Stomach smooth muscle (tissue), 2 donors: ENCODE data around the gene LYRM7.

Source experiments
- H3K27ac ChIP-seq: one replicate; pipeline ENCODE4 v1.7.0; 2013; ENCODE audit warnings: mild to moderate bottlenecking, low read length, inconsistent platforms
- H3K27me3 ChIP-seq, 2 donors: one replicate each; pipeline ENCODE4 v1.7.0; 2013; ENCODE audit warnings: low read length in 2 of 2; ENCODE audit not compliant: insufficient read depth in 2 of 2, control insufficient read depth in 1 of 2
- H3K36me3 ChIP-seq, 2 donors: one replicate each; pipeline ENCODE4 v1.7.0; 2013; ENCODE audit warnings: low read length in 2 of 2; ENCODE audit not compliant: control insufficient read depth in 2 of 2, insufficient read depth in 2 of 2
- H3K4me1 ChIP-seq: one replicate; pipeline ENCODE4 v1.7.0; 2013; ENCODE audit warnings: low read length; ENCODE audit not compliant: control insufficient read depth, insufficient read depth
- H3K4me3 ChIP-seq, 2 donors: one replicate each; pipeline ENCODE4 v1.7.0; 2013; ENCODE audit warnings: low read length in 2 of 2
- H3K9ac ChIP-seq, 2 donors: one replicate each; pipeline ENCODE4 v1.7.0; 2013; ENCODE audit warnings: low read length in 2 of 2, mild to moderate bottlenecking in 1 of 2
- H3K9me3 ChIP-seq, 2 donors: one replicate each; pipeline ENCODE4 v1.7.0; 2013; ENCODE audit warnings: low read length in 2 of 2; ENCODE audit not compliant: control insufficient read depth in 2 of 2
- donor health status: healthy.
- donor health status: Pancreatic carcinoma.

LYRM7 gene

GRCh38 chr5:131156385-131156784 is 14.4 kb upstream of the LYRM7 start:
- Histone ChIP-seq H3K36me3 (peaks cover 7 to 21% of the 10 kb centered on the region in 2 donors), H3K9ac (no peak overlapping the region), H3K27me3 (no peaks in the 10 kb centered on the region), H3K4me3 (no peak overlapping the region), H3K27ac (no peak overlapping the region), H3K9me3 (no peaks in the 10 kb centered on the region), H3K4me1 (no peaks in the 10 kb centered on the region)

- Histone ChIP-seq H3K27me3 (no peaks in the 10 kb centered on the region), H3K27ac (no peak overlapping the region), H3K9ac (no peak overlapping the region), H3K4me3 (no peak overlapping the region), H3K4me1 (no peaks in the 10 kb centered on the region), H3K9me3 (no peaks in the 10 kb centered on the region), H3K36me3 (peaks cover 9 to 24% of the 10 kb centered on the region in 2 donors)
These were observed 13.8 kb upstream of the LYRM7 start for GRCh38 chr5:131156957-131157356.

GRCh38 chr5:131160134-131160533 is 10.6 kb upstream of the LYRM7 start:
- Histone ChIP-seq H3K27ac (no peak overlapping the region), H3K36me3 (peaks cover 14 to 30% of the 10 kb centered on the region in 2 donors), H3K27me3 (no peaks in the 10 kb centered on the region), H3K4me1 (peaks cover 5% of the 10 kb centered on the region), H3K4me3 (no peak overlapping the region), H3K9ac (no peak overlapping the region), H3K9me3 (no peaks in the 10 kb centered on the region)

- peaks cover 5% of the 10 kb centered on the region for H3K4me1 ChIP-seq
- H3K4me3 ChIP-seq = peak overlapping the region; percentile 59 to 91
- peak overlapping the region; percentile 48 to 76 for H3K9ac ChIP-seq
- no peak overlapping the region for H3K27ac ChIP-seq
- H3K36me3 ChIP-seq = peaks cover 11 to 29% of the 10 kb centered on the region in 2 donors
- no peaks in the 10 kb centered on the region for H3K9me3 ChIP-seq
- H3K27me3 ChIP-seq = no peaks in the 10 kb centered on the region
These were observed 7.2 kb upstream of the LYRM7 start for GRCh38 chr5:131163276-131164119.

GRCh38 chr5:131164191-131165118 is 6.3 kb upstream of the LYRM7 start:
- Histone ChIP-seq H3K9me3 (no peaks in the 10 kb centered on the region), H3K27me3 (no peaks in the 10 kb centered on the region), H3K4me3 (peak overlapping the region; percentile 59 to 91), H3K9ac (peak overlapping the region; percentile 48 to 76), H3K36me3 (peaks cover 7 to 22% of the 10 kb centered on the region in 2 donors), H3K27ac (peak overlapping the region; percentile 75), H3K4me1 (peaks cover 5% of the 10 kb centered on the region)

GRCh38 chr5:131165119-131165727 is 5.5 kb upstream of the LYRM7 start, which contains the start of gene HINT1:
Gene HINT1, minus strand, starts transcription at chr5:131165256. Its CDS starts 51 bp downstream, at chr5:131165205.
- Histone ChIP-seq H3K9ac (peak within 1 kb of the TSS; percentile 48 to 76), H3K4me1 (peaks cover 5% of the 10 kb centered on the region), H3K36me3 (peaks cover 7 to 20% of the 10 kb centered on the region in 2 donors), H3K4me3 (peak within 1 kb of the TSS; percentile 59 to 91), H3K27ac (peak within 1 kb of the TSS; percentile 75), H3K27me3 (no peaks in the 10 kb centered on the region), H3K9me3 (no peaks in the 10 kb centered on the region)

GRCh38 chr5:131167615-131168014 is 3.1 kb upstream of the LYRM7 start:
- Histone ChIP-seq H3K4me1 (peaks cover 12% of the 10 kb centered on the region), H3K27me3 (no peaks in the 10 kb centered on the region), H3K9ac (no peak overlapping the region), H3K4me3 (no peak overlapping the region), H3K9me3 (no peaks in the 10 kb centered on the region), H3K36me3 (no peaks in the 10 kb centered on the region), H3K27ac (no peak overlapping the region)

GRCh38 chr5:131169810-131170539 is 769 bp upstream of the LYRM7 start:
- H3K9ac ChIP-seq = peak overlapping the region; percentile 69 to 81
- H3K4me3 ChIP-seq = peak overlapping the region; percentile 87 to 90
- no peaks in the 10 kb centered on the region for H3K27me3 ChIP-seq
- peaks cover 6% of the 10 kb centered on the region for H3K4me1 ChIP-seq
- no peaks in the 10 kb centered on the region for H3K9me3 ChIP-seq
- H3K27ac ChIP-seq = peak overlapping the region; percentile 58
- no peaks in the 10 kb centered on the region for H3K36me3 ChIP-seq

- Histone ChIP-seq H3K27me3 (no peaks in the 10 kb centered on the region), H3K9me3 (no peaks in the 10 kb centered on the region), H3K4me1 (peaks cover 6% of the 10 kb centered on the region), H3K27ac (peak overlapping the region; percentile 58), H3K36me3 (no peaks in the 10 kb centered on the region), H3K9ac (peak overlapping the region; percentile 76 to 86), H3K4me3 (peak overlapping the region; percentile 83 to 87)
These were observed 599 bp downstream of the LYRM7 start for GRCh38 chr5:131171276-131171810.
